Measurements from ENCODE around the gene TIMM22.
"Not testable (repeated sequence)": the region's sequence is repeated elsewhere in the genome, so short reads cannot be mapped to it uniquely, and the experiment has no call there.

The TIMM22 gene

GRCh38 chr17:996554-997344, at the start of gene TIMM22:
Gene TIMM22 (plus strand): TSS chr17:997129. CDS start chr17:997143, 14 bp downstream.
- peak; percentile 85 to 88 for DNase-seq (ENCODE audit: low read depth in 2 of 2)

GRCh38 chr17:948284-948852, 48.6 kb upstream of the TIMM22 start:
- DNase-seq (ENCODE audit: low read depth in 2 of 2): no peak

- no peak for DNase-seq (ENCODE audit: low read depth in 2 of 2)
These were observed 47.2 kb upstream of the TIMM22 start for GRCh38 chr17:949623-950303.

GRCh38 chr17:951325-952132, 45.4 kb upstream of the TIMM22 start:
- no peak for DNase-seq (ENCODE audit: low read depth in 2 of 2)

GRCh38 chr17:952592-952991, 44.3 kb upstream of the TIMM22 start:
- not testable (repeated sequence) for DNase-seq (ENCODE audit: low read depth in 2 of 2)

- DNase-seq (ENCODE audit: low read depth in 2 of 2): no peak
These were observed 43.2 kb upstream of the TIMM22 start for GRCh38 chr17:953767-954166.

GRCh38 chr17:954431-955164, 42.3 kb upstream of the TIMM22 start:
- DNase-seq (ENCODE audit: low read depth in 2 of 2): no peak

GRCh38 chr17:956905-957304, 40.0 kb upstream of the TIMM22 start:
- DNase-seq (ENCODE audit: low read depth in 2 of 2): no peak

GRCh38 chr17:957856-958421, 39.0 kb upstream of the TIMM22 start:
- no peak for DNase-seq (ENCODE audit: low read depth in 2 of 2)

GRCh38 chr17:958712-959451, 38.0 kb upstream of the TIMM22 start:
- no peak for DNase-seq (ENCODE audit: low read depth in 2 of 2)

- DNase-seq (ENCODE audit: low read depth in 2 of 2): no peak
These were observed 34.8 kb upstream of the TIMM22 start for GRCh38 chr17:962166-962565.

GRCh38 chr17:962670-963069, 34.3 kb upstream of the TIMM22 start:
- DNase-seq (ENCODE audit: low read depth in 2 of 2): no peak

GRCh38 chr17:964876-965275, 32.1 kb upstream of the TIMM22 start:
- no peak for DNase-seq (ENCODE audit: low read depth in 2 of 2)

- DNase-seq (ENCODE audit: low read depth in 2 of 2): no peak
These were observed 31.5 kb upstream of the TIMM22 start for GRCh38 chr17:965311-965989.

- DNase-seq (ENCODE audit: low read depth in 2 of 2): no peak
These were observed 29.8 kb upstream of the TIMM22 start for GRCh38 chr17:967122-967521.

GRCh38 chr17:968812-969730, 27.9 kb upstream of the TIMM22 start:
- DNase-seq (ENCODE audit: low read depth in 2 of 2): no peak

- DNase-seq (ENCODE audit: low read depth in 2 of 2): no peak
These were observed 27.0 kb upstream of the TIMM22 start for GRCh38 chr17:969811-970355.

GRCh38 chr17:970364-970763, 26.6 kb upstream of the TIMM22 start:
- DNase-seq (ENCODE audit: low read depth in 2 of 2): no peak

Measured in stimulated activated CD4-positive, alpha-beta T cell treated with anti-CD3 and anti-CD28 coated beads, Interleukin-4, amount 100 ng/mL, for 48 hours (primary cell).